ENCODE measurements around the gene EGFL7.
"Not testable (repeated sequence)": the region's sequence is repeated elsewhere in the genome, so short reads cannot be mapped to it uniquely, and the experiment has no call there.

Gene EGFL7

GRCh38 chr9:136631038-136632000 is 31.4 kb upstream of the EGFL7 start:
- CTCF ChIA-PET: interaction anchor here (0.6 to 1.2 kb wide), 5 partner anchors 16 to 161 kb away, joined by 3 to 10 read pairs (median 5); no protein-coding TSS in a partner anchor
- no peak for TF ChIP-seq L3MBTL2 (conservative IDR thresholded peaks at IDR 0.05)
- TF ChIP-seq FOXM1 (IDR thresholded peaks at IDR 0.05; ENCODE audit: borderline replicate concordance): no peak
- TF ChIP-seq HDGF (IDR thresholded peaks at IDR 0.05; ENCODE audit: borderline replicate concordance): no peak
- TF ChIP-seq LEF1 (IDR thresholded peaks at IDR 0.05; ENCODE audit: borderline replicate concordance): no peak
- TF ChIP-seq SP1 (IDR thresholded peaks at IDR 0.05): no peak
- no peak for TF ChIP-seq PKNOX1 (IDR thresholded peaks at IDR 0.05)
- no peak for TF ChIP-seq SUZ12 (IDR thresholded peaks at IDR 0.05)
- no peak for TF ChIP-seq ELF4 (IDR thresholded peaks at IDR 0.05)
- TF ChIP-seq FOXA1 (IDR thresholded peaks at IDR 0.05): no peak
- TF ChIP-seq ZNF384 (IDR thresholded peaks at IDR 0.05): no peak
- no peak for TF ChIP-seq ARNT (IDR thresholded peaks at IDR 0.05)
- no peak for TF ChIP-seq BHLHE40 (IDR thresholded peaks at IDR 0.05; ENCODE audit: borderline replicate concordance)
- TF ChIP-seq NFRKB (IDR thresholded peaks at IDR 0.05): no peak
- no peak for TF ChIP-seq TARDBP (IDR thresholded peaks at IDR 0.05)
- no peak for TF ChIP-seq CTBP1 (IDR thresholded peaks at IDR 0.05; ENCODE audit: borderline replicate concordance)
- TF ChIP-seq FOXK2 (IDR thresholded peaks at IDR 0.05): no peak
- POLR2A ChIA-PET: interaction anchor here (1.0 kb wide), 1 partner anchor 142 kb away, joined by 3 read pairs; no protein-coding TSS in a partner anchor
- DNase-seq (ENCODE audit: extremely low spot score): peak; percentile 74

- not testable (repeated sequence) for DNase-seq (ENCODE audit: extremely low spot score)
- CTCF ChIA-PET: interaction anchor here (0.6 to 1.2 kb wide), 5 partner anchors 15 to 162 kb away, joined by 3 to 10 read pairs (median 5); no protein-coding TSS in a partner anchor
- POLR2A ChIA-PET: interaction anchor here (1.0 kb wide), 1 partner anchor 142 kb away, joined by 3 read pairs; no protein-coding TSS in a partner anchor
These were observed 30.6 kb upstream of the EGFL7 start for GRCh38 chr9:136632072-136632471.

GRCh38 chr9:136632491-136633106 is 30.1 kb upstream of the EGFL7 start:
- CTCF ChIA-PET: interaction anchor here (0.8 kb wide), 1 partner anchor 142 kb away, joined by 6 read pairs; no protein-coding TSS in a partner anchor
- POLR2A ChIA-PET; DNase-seq (ENCODE audit: extremely low spot score): not testable (repeated sequence)

GRCh38 chr9:136634904-136635303 is 27.8 kb upstream of the EGFL7 start:
- ChIA-PET POLR2A (interaction anchor here (0.6 to 0.9 kb wide), 2 partner anchors 11 to 151 kb away, joined by 3 to 4 read pairs; no protein-coding TSS in a partner anchor), CTCF (interaction anchor here (0.6 kb wide), 2 partner anchors 150 to 156 kb away, joined by 3 read pairs; no protein-coding TSS in a partner anchor)
- TF ChIP-seq ZNF384 (IDR thresholded peaks at IDR 0.05) (no peak), ARNT (IDR thresholded peaks at IDR 0.05) (no peak), TARDBP (IDR thresholded peaks at IDR 0.05) (no peak), LEF1 (IDR thresholded peaks at IDR 0.05; ENCODE audit: borderline replicate concordance) (no peak), L3MBTL2 (conservative IDR thresholded peaks at IDR 0.05) (no peak), SUZ12 (IDR thresholded peaks at IDR 0.05) (no peak), SP1 (IDR thresholded peaks at IDR 0.05) (no peak), PKNOX1 (IDR thresholded peaks at IDR 0.05) (no peak), FOXK2 (IDR thresholded peaks at IDR 0.05) (no peak), FOXM1 (IDR thresholded peaks at IDR 0.05; ENCODE audit: borderline replicate concordance) (no peak), NFRKB (IDR thresholded peaks at IDR 0.05) (no peak), CTBP1 (IDR thresholded peaks at IDR 0.05; ENCODE audit: borderline replicate concordance) (no peak), ELF4 (IDR thresholded peaks at IDR 0.05) (no peak)
- DNase-seq (ENCODE audit: extremely low spot score): no peak

GRCh38 chr9:136640171-136641111 is 22.3 kb upstream of the EGFL7 start:
- ChIA-PET CTCF (no interaction called here), POLR2A (no interaction called here)
- TF ChIP-seq L3MBTL2 (conservative IDR thresholded peaks at IDR 0.05) (no peak), HDGF (IDR thresholded peaks at IDR 0.05; ENCODE audit: borderline replicate concordance) (no peak), FOXK2 (IDR thresholded peaks at IDR 0.05) (no peak), SP1 (IDR thresholded peaks at IDR 0.05) (no peak), FOXA1 (IDR thresholded peaks at IDR 0.05) (no peak), ELF4 (IDR thresholded peaks at IDR 0.05) (no peak), NFRKB (IDR thresholded peaks at IDR 0.05) (no peak), LEF1 (IDR thresholded peaks at IDR 0.05; ENCODE audit: borderline replicate concordance) (no peak), CTBP1 (IDR thresholded peaks at IDR 0.05; ENCODE audit: borderline replicate concordance) (no peak), FOXM1 (IDR thresholded peaks at IDR 0.05; ENCODE audit: borderline replicate concordance) (no peak), ZNF384 (IDR thresholded peaks at IDR 0.05) (no peak), TARDBP (IDR thresholded peaks at IDR 0.05) (no peak), PKNOX1 (IDR thresholded peaks at IDR 0.05) (no peak), BHLHE40 (IDR thresholded peaks at IDR 0.05; ENCODE audit: borderline replicate concordance) (no peak), SUZ12 (IDR thresholded peaks at IDR 0.05) (no peak), ARNT (IDR thresholded peaks at IDR 0.05) (no peak)
- DNase-seq (ENCODE audit: extremely low spot score): no peak

Measured in HEK293T (cell line).